Endothelial cell of umbilical vein (primary cell): ENCODE data around the gene CRTC1. TPM values are rescaled to one million over a fixed set of nuclear protein-coding genes. Genes with fewer than 3 reads are reported as not detected.

Experiments used
- BruUV-seq: library from RNA; stranded (reverse); fragments of 400-500 nt; replicated peaks from 2 replicates; lab custom pipeline; 2021; lab: Mats Ljungman, UMichigan
- CTCF ChIA-PET: fragments of 300-600, 350-600 bp; sonication (Branson Sonifier 250); formaldehyde crosslinking; loops from one replicate; lab custom pipeline; 2021; ENCODE audit warnings: antibody characterized with exemption, inconsistent platforms; lab: Charles Lee
- POLR2A ChIA-PET: fragments of 300-600, 350-600 bp; sonication (Branson Sonifier 250); formaldehyde crosslinking; loops from one replicate; lab custom pipeline; 2021; ENCODE audit warnings: antibody characterized with exemption, inconsistent platforms; lab: Charles Lee
- DNase-seq: peaks from one replicate; pipeline ENCODE4 v3.0.0-alpha.2; 2011; ENCODE audit warnings: low read depth, low spot score
- FAIRE-seq: peaks from 2 replicates; lab custom pipeline; 2011; peaks lifted over from hg19 to GRCh38; lab: Jason Lieb, UNC
- H2AFZ ChIP-seq: 2 replicates; pipeline ENCODE4 v1.6.0; 2012; ENCODE audit warnings: low read depth, low read length, control low read depth, inconsistent platforms
- H3K27ac ChIP-seq: 2 replicates; pipeline ENCODE4 v1.5.1; 2011; ENCODE audit warnings: low read depth, mild to moderate bottlenecking, control low read depth, low read length, moderate library complexity; ENCODE audit not compliant: insufficient read depth
- H3K27me3 ChIP-seq, 2 experiments: 2 replicates each; pipeline versions ENCODE4 v1.6.0 to v1.6.1; 2011; ENCODE audit warnings: low read length in 2 of 2, mixed read lengths in 1 of 2; ENCODE audit not compliant: control insufficient read depth in 2 of 2, insufficient read depth in 2 of 2
- H3K36me3 ChIP-seq, 2 experiments: 2 replicates in 1 of 2; 3 replicates in 1 of 2; pipeline ENCODE4 v1.5.1; 2011; ENCODE audit warnings: low read length in 2 of 2, mild to moderate bottlenecking in 1 of 2, moderate library complexity in 1 of 2; ENCODE audit not compliant: control insufficient read depth in 2 of 2, insufficient read depth in 2 of 2; ENCODE audit errors: extremely low read depth in 1 of 2
- H3K4me1 ChIP-seq: 3 replicates; pipeline ENCODE4 v1.5.1; 2011; ENCODE audit warnings: mild to moderate bottlenecking, low read length; ENCODE audit not compliant: control insufficient read depth, insufficient read depth; ENCODE audit errors: extremely low read depth
- H3K4me2 ChIP-seq: 2 replicates; pipeline ENCODE4 v1.6.1; 2011; ENCODE audit warnings: low read length, control low read depth, mixed read lengths; ENCODE audit not compliant: insufficient read depth
- H3K4me3 ChIP-seq, 3 experiments: fragments of 200-600 bp in 1 of 3; sonication (generic), shearing (Covaris generic) in 1 of 3; replicated peaks in 1 of 3; 2 replicates each; pipeline ENCODE4 v1.5.1; 2011 to 2016; ENCODE audit warnings: control low read depth in 3 of 3, low read length in 3 of 3, mild to moderate bottlenecking in 2 of 3, inconsistent platforms in 1 of 3, low read depth in 1 of 3, moderate library complexity in 1 of 3; ENCODE audit not compliant: insufficient read depth in 1 of 3
- H3K79me2 ChIP-seq: 2 replicates; pipeline ENCODE4 v1.6.0; 2012; ENCODE audit warnings: low read length, inconsistent platforms; ENCODE audit not compliant: control insufficient read depth, insufficient read depth
- H3K9ac ChIP-seq: replicated peaks from 2 replicates; pipeline ENCODE3; 2011; ENCODE audit warnings: low read length, control low read depth; ENCODE audit not compliant: insufficient read depth; ENCODE audit errors: extremely low read depth
- H3K9me1 ChIP-seq: replicated peaks from 3 replicates; pipeline ENCODE4 v1.6.0; 2011; ENCODE audit warnings: mild to moderate bottlenecking, low read length; ENCODE audit not compliant: control insufficient read depth, insufficient read depth; ENCODE audit errors: extremely low read depth
- H3K9me3 ChIP-seq: replicated peaks from 2 replicates; pipeline ENCODE4 v1.5.1; 2012; ENCODE audit warnings: low read length, inconsistent platforms; ENCODE audit not compliant: control insufficient read depth, insufficient read depth
- H4K20me1 ChIP-seq: replicated peaks from 2 replicates; pipeline ENCODE3; 2011; ENCODE audit warnings: mild to moderate bottlenecking, low read length; ENCODE audit not compliant: control insufficient read depth, insufficient read depth; ENCODE audit errors: extremely low read depth
- CTCF ChIP-seq, 2 donors: IDR thresholded peaks; 1 replicate in 1 of 2; 2 replicates in 1 of 2; pipeline ENCODE4 v1.5.1; 2011; ENCODE audit warnings: low read length in 2 of 2, mild to moderate bottlenecking in 2 of 2, moderate library complexity in 2 of 2, control low read depth in 1 of 2, inconsistent platforms in 1 of 2, low read depth in 1 of 2; ENCODE audit not compliant: insufficient read depth in 1 of 2; ENCODE audit errors: extremely low read depth in 1 of 2
- EZH2 ChIP-seq: IDR thresholded peaks from 2 replicates; pipeline ENCODE4 v1.6.1; 2012; ENCODE audit warnings: borderline replicate concordance, low read depth, mild to moderate bottlenecking, moderate library complexity, low read length, inconsistent platforms; ENCODE audit not compliant: severe bottlenecking
- FOS ChIP-seq: IDR thresholded peaks from 2 replicates; pipeline ENCODE4 v1.6.1; 2011; ENCODE audit warnings: mild to moderate bottlenecking, low read length, moderate library complexity, borderline replicate concordance; ENCODE audit not compliant: insufficient read depth
- GATA2 ChIP-seq: IDR thresholded peaks from 2 replicates; pipeline ENCODE4 v1.7.0; 2011; ENCODE audit warnings: low read depth, mild to moderate bottlenecking, moderate library complexity, mixed read lengths, low read length; ENCODE audit not compliant: insufficient read length, insufficient read depth
- JUN ChIP-seq: IDR thresholded peaks from 2 replicates; pipeline ENCODE4 v1.6.1; 2011; ENCODE audit warnings: borderline replicate concordance, low read depth; ENCODE audit not compliant: insufficient read length, insufficient read depth
- MYC ChIP-seq: IDR thresholded peaks from one replicate; pipeline ENCODE4 v1.6.1; 2011; ENCODE audit warnings: mild to moderate bottlenecking, low read depth, low read length
- POLR2A ChIP-seq: IDR thresholded peaks from 2 replicates; pipeline ENCODE4 v1.6.1; 2012; ENCODE audit warnings: low read depth, mild to moderate bottlenecking, control low read depth, low read length
- POLR2AphosphoS5 ChIP-seq: IDR thresholded peaks from 2 replicates; pipeline ENCODE4 v1.6.1; 2012; ENCODE audit warnings: low read depth, mild to moderate bottlenecking, control low read depth, low read length, moderate library complexity; ENCODE audit not compliant: insufficient read depth
- dilution Hi-C: fragments of 300-500 bp; cut with MboI; formaldehyde crosslinking; loops from one replicate; pipeline ENCODE4 v1.15.0; 2019; ENCODE audit warnings: low sequenced_read_pairs; ENCODE audit not compliant: extremely low pct_ligation_motif_present
- intact Hi-C: fragments of 100-400 bp; cut with micrococcal nuclease; formaldehyde crosslinking; loops from one replicate; pipeline ENCODE4 v1.10.0; 2022
- polyA plus RNA-seq, 4 experiments: library from polyadenylated mRNA; depleted of rRNA in 3 of 4; stranded (reverse) in 3 of 4; unstranded in 1 of 4; fragments of >200 nt; gene quantifications; 2 replicates each; pipeline versions ENCODE4 v1.2.1 to v1.2.3, GENCODE V29; 2011 to 2012; ENCODE audit warnings: missing spikeins in 1 of 4
- total RNA-seq: library from RNA; stranded (reverse); gene quantifications from 2 replicates; pipeline ENCODE4 v1.2.3, GENCODE V29; 2021
- TF ChIP-seq, protein P1 (sequence below): IDR thresholded peaks from 2 replicates; pipeline ENCODE4 v1.6.1; 2011; ENCODE audit not compliant: insufficient read depth, insufficient read length

CRTC1 gene
- total and polyA plus RNA-seq, 2 donors (not counting 3 experiments of a cell fraction or from before 2014, with no cell fraction given) = 4.2 to 11.4 TPM

DNA sequence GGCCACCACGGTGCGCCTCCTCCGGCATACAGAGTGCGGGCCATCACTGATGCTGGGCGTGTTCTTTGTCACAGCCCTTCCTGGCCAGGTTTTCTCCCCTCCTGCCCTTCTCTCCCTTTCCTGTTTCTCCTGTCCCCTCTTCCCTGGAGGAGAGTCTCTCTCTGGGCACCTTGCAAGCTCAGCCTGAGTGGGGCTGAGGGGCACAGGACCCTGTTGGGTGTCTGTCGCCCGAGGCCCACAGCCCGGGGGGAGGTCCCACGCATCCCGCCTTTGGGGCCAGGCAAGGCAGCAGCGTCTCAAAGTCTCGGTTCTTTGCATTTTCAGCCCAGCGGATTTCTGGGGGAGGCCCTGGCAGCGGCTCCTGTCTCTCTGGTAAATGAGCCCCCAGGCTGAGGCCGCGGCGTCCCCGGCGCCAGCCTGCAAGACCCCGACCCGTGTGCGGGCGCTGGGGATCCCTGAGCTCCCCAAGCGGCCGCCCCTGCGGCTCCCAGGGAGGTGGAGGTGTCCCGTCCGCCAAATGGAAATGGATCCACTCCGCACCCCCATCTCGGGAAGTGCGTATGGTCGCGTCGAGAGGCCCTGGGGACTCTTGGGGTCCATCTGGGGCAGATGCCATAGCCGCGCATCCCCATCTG is 60.4 kb downstream of the CRTC1 start:
- FAIRE-seq = no peak
- POLR2A ChIA-PET = no interaction called here
- CTCF ChIA-PET = no interaction called here

More for the DNA sequence above, 60.4 kb downstream of the CRTC1 start:
- no peaks in the 10 kb centered on the region for H3K27me3 ChIP-seq
- H3K9ac ChIP-seq = no peak overlapping the region
- H3K9me1 ChIP-seq = no peaks in the 10 kb centered on the region
- no peaks in the 10 kb centered on the region for H3K9me3 ChIP-seq
- DNase-seq = no peak
- dilution Hi-C loops = no loop called here
- no peaks in the 10 kb centered on the region for H3K4me1 ChIP-seq
- TF ChIP-seq JUN (no peak), MYC (no peak), GATA2 (no peak), POLR2A (no peak), EZH2 (no peak), CTCF (IDR thresholded peaks at IDR 0.05; ENCODE audit: extremely low read depth in 1 of 2, insufficient read depth in 1 of 2, low read depth in 1 of 2, low read length in 2 of 2) (no peak), FOS (no peak), POLR2AphosphoS5 (no peak)
- TF ChIP-seq, protein P1, sequence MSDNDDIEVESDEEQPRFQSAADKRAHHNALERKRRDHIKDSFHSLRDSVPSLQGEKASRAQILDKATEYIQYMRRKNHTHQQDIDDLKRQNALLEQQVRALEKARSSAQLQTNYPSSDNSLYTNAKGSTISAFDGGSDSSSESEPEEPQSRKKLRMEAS = no peak
- intact Hi-C loops = loop anchor here (1.0 kb wide), 1 partner anchor 38 kb away; no protein-coding TSS in a partner anchor
- H4K20me1 ChIP-seq = no peaks in the 10 kb centered on the region
- BruUV-seq = no TSS peak
- H3K79me2 ChIP-seq = no peaks in the 10 kb centered on the region
- no peak overlapping the region for H3K27ac ChIP-seq
- H2AFZ ChIP-seq = no peak overlapping the region
- H3K4me2 ChIP-seq = no peak overlapping the region
- H3K36me3 ChIP-seq = no peaks in the 10 kb centered on the region
- no peak overlapping the region for H3K4me3 ChIP-seq
